SK-N-SH (cell line): ENCODE data around the gene RPS6KA2. TPM values are rescaled to one million over a fixed set of nuclear protein-coding genes. Genes with fewer than 3 reads are reported as not detected.

Source experiments
- CTCF ChIA-PET: fragments of 300-600, 350-600 bp; formaldehyde crosslinking; extraction: SDS; loops from one replicate; lab custom pipeline; 2021; lab: Yijun Ruan, JAX
- POLR2A ChIA-PET: fragments of 350-600 bp; sonication (Branson Sonifier 250); formaldehyde crosslinking; extraction: SDS; loops from one replicate; lab custom pipeline; 2020; ENCODE audit warnings: antibody characterized with exemption, inconsistent platforms; lab: Yijun Ruan, JAX
- DNase-seq: peaks from one replicate; pipeline ENCODE4 v3.0.0; 2012
- H2AFZ ChIP-seq: fragments of 200-600 bp; sonication (generic); 2 replicates; pipeline ENCODE4 v1.8.1; 2016; ENCODE audit warnings: antibody characterized with exemption, mild to moderate bottlenecking, low read depth
- H3F3A ChIP-seq: fragments of 200-600 bp; sonication (generic); replicated peaks from 2 replicates; pipeline ENCODE3; 2016; ENCODE audit warnings: antibody characterized with exemption, mild to moderate bottlenecking; ENCODE audit not compliant: insufficient read depth
- H3K27ac ChIP-seq, 2 experiments: fragments of 200-500 bp in 1 of 2; fragments of 200-600 bp in 1 of 2; sonication (Bioruptor generic) in 1 of 2; sonication (generic), shearing (Covaris generic) in 1 of 2; 2 replicates each; pipeline versions ENCODE4 v1.5.1 to v1.6.1; 2014 to 2016; ENCODE audit warnings: low read depth in 2 of 2, inconsistent platforms in 1 of 2, low read length in 1 of 2, mild to moderate bottlenecking in 1 of 2, mixed read lengths in 1 of 2
- H3K27me3 ChIP-seq: fragments of 200-600 bp; sonication (generic), shearing (Covaris generic); 2 replicates; pipeline ENCODE4 v1.6.1; 2016; ENCODE audit warnings: mixed run types; ENCODE audit not compliant: insufficient read depth
- H3K36me3 ChIP-seq, 2 experiments: fragments of 200-500 bp in 1 of 2; fragments of 200-600 bp in 1 of 2; sonication (Bioruptor generic) in 1 of 2; sonication (generic) in 1 of 2; replicated peaks in 1 of 2; 2 replicates each; pipeline versions ENCODE3 to v1.5.1; 2014 to 2016; ENCODE audit warnings: low read length in 1 of 2, mild to moderate bottlenecking in 1 of 2; ENCODE audit not compliant: insufficient read depth in 2 of 2, control insufficient read depth in 1 of 2
- H3K4me1 ChIP-seq, 2 experiments: fragments of 200-500 bp in 1 of 2; fragments of 200-600 bp in 1 of 2; sonication (Bioruptor generic) in 1 of 2; sonication (generic), shearing (Covaris generic) in 1 of 2; 2 replicates each; pipeline versions ENCODE4 v1.5.1 to v1.6.1; 2014 to 2016; ENCODE audit warnings: low read depth in 1 of 2, low read length in 1 of 2, mixed run types in 1 of 2; ENCODE audit not compliant: insufficient read depth in 2 of 2, control insufficient read depth in 1 of 2
- H3K4me2 ChIP-seq: fragments of 200-600 bp; sonication (generic), shearing (Covaris generic); 2 replicates; pipeline ENCODE4 v1.6.1; 2017; ENCODE audit warnings: mixed run types
- H3K4me3 ChIP-seq, 2 experiments: fragments of 200-500 bp in 1 of 2; fragments of 200-600 bp in 1 of 2; sonication (Bioruptor generic) in 1 of 2; sonication (generic), shearing (Covaris generic) in 1 of 2; 2 replicates each; pipeline versions ENCODE4 v1.5.1 to v1.8.1; 2014 to 2016; ENCODE audit warnings: low read depth in 2 of 2, inconsistent platforms in 1 of 2, low read length in 1 of 2, mild to moderate bottlenecking in 1 of 2, mixed read lengths in 1 of 2, moderate library complexity in 1 of 2
- H3K79me2 ChIP-seq: fragments of 200-600 bp; sonication (generic); 2 replicates; pipeline ENCODE4 v1.8.1; 2017; ENCODE audit warnings: mild to moderate bottlenecking; ENCODE audit not compliant: insufficient read depth
- H3K9ac ChIP-seq: fragments of 200-600 bp; sonication (generic); 2 replicates; pipeline ENCODE4 v1.6.1; 2017; ENCODE audit warnings: mixed run types
- H3K9me2 ChIP-seq: fragments of 200-600 bp; sonication (generic); 2 replicates; pipeline ENCODE4 v1.6.1; 2017; ENCODE audit warnings: mixed run types
- H3K9me3 ChIP-seq: fragments of 200-600 bp; sonication (generic); 2 replicates; pipeline ENCODE4 v1.6.1; 2017; ENCODE audit warnings: mixed run types, mild to moderate bottlenecking, moderate library complexity
- H4K20me1 ChIP-seq: fragments of 200-600 bp; sonication (generic); 2 replicates; pipeline ENCODE4 v1.6.1; 2017; ENCODE audit warnings: mild to moderate bottlenecking, mixed run types; ENCODE audit not compliant: insufficient read depth
- CHD2 ChIP-seq: fragments of 150-350 bp; IDR thresholded peaks from 2 replicates; pipeline ENCODE4 v1.6.1; 2018; ENCODE audit warnings: low read length; ENCODE audit not compliant: partially characterized antibody
- EP300 ChIP-seq, 2 experiments: IDR thresholded peaks; 2 replicates each; pipeline versions ENCODE4 v1.4.0 to v1.6.1; 2012; ENCODE audit warnings: borderline replicate concordance in 1 of 2, low read depth in 1 of 2, low read length in 1 of 2
- EZH2phosphoT487 ChIP-seq: fragments of 200-600 bp; sonication (generic); IDR thresholded peaks from 2 replicates; pipeline ENCODE4 v1.6.1; 2017; ENCODE audit warnings: low read depth, mixed run types, mild to moderate bottlenecking, antibody characterized with exemption, moderate library complexity, borderline replicate concordance
- FOSL2 ChIP-seq: IDR thresholded peaks from 2 replicates; pipeline ENCODE4 v1.4.0; 2012; ENCODE audit warnings: low read depth, mild to moderate bottlenecking, moderate library complexity, borderline replicate concordance
- GABPA ChIP-seq: IDR thresholded peaks from 2 replicates; pipeline ENCODE4 v1.4.0; 2012; ENCODE audit warnings: low read depth, mild to moderate bottlenecking
- JUND ChIP-seq: IDR thresholded peaks from 2 replicates; pipeline ENCODE4 v1.4.0; 2012
- MEF2A ChIP-seq: IDR thresholded peaks from 2 replicates; pipeline ENCODE4 v1.4.0; 2012; ENCODE audit warnings: low read depth, borderline replicate concordance
- NFIC ChIP-seq: IDR thresholded peaks from 2 replicates; pipeline ENCODE4 v1.4.0; 2012; ENCODE audit warnings: borderline replicate concordance
- RFX5 ChIP-seq: IDR thresholded peaks from 2 replicates; pipeline ENCODE4 v1.6.1; 2012; ENCODE audit warnings: mild to moderate bottlenecking, improper control_type of control experiment, low read length
- RXRA ChIP-seq: IDR thresholded peaks from 2 replicates; pipeline ENCODE4 v1.4.0; 2012; ENCODE audit warnings: low read depth, mild to moderate bottlenecking, borderline replicate concordance
- SIN3A ChIP-seq: IDR thresholded peaks from 2 replicates; pipeline ENCODE4 v1.6.1; 2012; ENCODE audit warnings: low read depth, mild to moderate bottlenecking, low read length, moderate library complexity, borderline replicate concordance
- SMC3 ChIP-seq: IDR thresholded peaks from 2 replicates; pipeline ENCODE4 v1.6.1; 2012; ENCODE audit warnings: low read depth, low read length, improper control_type of control experiment
- USF2 ChIP-seq: fragments of 150-350 bp; IDR thresholded peaks from 2 replicates; pipeline ENCODE4 v1.6.1; 2017; ENCODE audit warnings: antibody characterized with exemption, low read length, low read depth, borderline replicate concordance
- WGBS: methylation state at CpG from one replicate; pipeline ENCODE4 v1.1.6; 2017; ENCODE audit warnings: low lambda C conversion rate; 5-methylcytosine and 5-hydroxymethylcytosine counted together
- polyA plus RNA-seq, 3 experiments: library from polyadenylated mRNA; depleted of rRNA; stranded (reverse); fragments of >200 nt; gene quantifications; 2 replicates each; pipeline ENCODE4 v1.2.3, GENCODE V29; 2012
- TF ChIP-seq, protein P1 (sequence below): IDR thresholded peaks from 2 replicates; pipeline ENCODE4; 2012
- TF ChIP-seq, protein P2 (sequence below): IDR thresholded peaks from 2 replicates; pipeline ENCODE4 v1.4.0; 2012; ENCODE audit warnings: low read depth, borderline replicate concordance

Gene RPS6KA2
- polyA plus RNA-seq, 1 of the 3 experiments (the other 2 are of a cell fraction), result 59.5 TPM

DNA sequence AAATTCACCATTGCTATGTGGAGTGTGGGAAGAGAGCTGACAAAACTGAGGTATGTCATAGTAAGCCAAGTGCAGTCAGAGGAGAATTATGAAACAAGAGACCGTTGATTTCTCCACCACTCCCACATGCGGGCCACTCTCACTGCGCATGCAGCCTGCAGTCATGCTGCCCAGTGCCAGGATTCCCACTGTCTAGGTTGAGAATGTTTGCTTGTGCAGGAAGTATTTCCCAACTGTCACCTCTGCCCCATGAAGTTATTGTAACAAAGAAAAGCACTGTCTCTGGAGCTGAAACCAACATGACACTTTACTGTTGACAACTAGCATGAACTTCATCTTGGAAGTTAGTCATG lies 266.0 kb downstream of the RPS6KA2 start:
- no peaks in the 10 kb centered on the region for H4K20me1 ChIP-seq
- no peaks in the 10 kb centered on the region for H3K9me3 ChIP-seq
- H3K27me3 ChIP-seq, result no peaks in the 10 kb centered on the region
- no peaks in the 10 kb centered on the region for H3K9me2 ChIP-seq
- H3K36me3 ChIP-seq, result peaks cover 0 to 11% of the 10 kb centered on the region in 2 experiments
- WGBS, result 68% methylated on average over 3 of the region's 3 CpGs
- no peak overlapping the region for H2AFZ ChIP-seq
- peaks cover 2 to 14% of the 10 kb centered on the region in 2 experiments; a peak in 2 of 4 replicates for H3K4me1 ChIP-seq
- H3K27ac ChIP-seq, result no peak overlapping the region
- no peak overlapping the region for H3K4me3 ChIP-seq
- CTCF ChIA-PET, result no interaction called here
- DNase-seq, result no peak
- POLR2A ChIA-PET, result no interaction called here
- H3K79me2 ChIP-seq, result no peaks in the 10 kb centered on the region
- no peak overlapping the region for H3K9ac ChIP-seq
- H3F3A ChIP-seq, result peaks cover 4% of the 10 kb centered on the region
- TF ChIP-seq CHD2 (no peak), FOSL2 (no peak), USF2 (no peak), NFIC (no peak), EZH2phosphoT487 (no peak), RFX5 (no peak), GABPA (no peak), SIN3A (no peak)
- TF ChIP-seq, protein P1, sequence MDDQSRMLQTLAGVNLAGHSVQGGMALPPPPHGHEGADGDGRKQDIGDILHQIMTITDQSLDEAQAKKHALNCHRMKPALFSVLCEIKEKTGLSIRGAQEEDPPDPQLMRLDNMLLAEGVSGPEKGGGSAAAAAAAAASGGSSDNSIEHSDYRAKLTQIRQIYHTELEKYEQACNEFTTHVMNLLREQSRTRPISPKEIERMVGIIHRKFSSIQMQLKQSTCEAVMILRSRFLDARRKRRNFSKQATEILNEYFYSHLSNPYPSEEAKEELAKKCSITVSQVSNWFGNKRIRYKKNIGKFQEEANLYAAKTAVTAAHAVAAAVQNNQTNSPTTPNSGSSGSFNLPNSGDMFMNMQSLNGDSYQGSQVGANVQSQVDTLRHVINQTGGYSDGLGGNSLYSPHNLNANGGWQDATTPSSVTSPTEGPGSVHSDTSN, result no peak
- TF ChIP-seq, protein P2, sequence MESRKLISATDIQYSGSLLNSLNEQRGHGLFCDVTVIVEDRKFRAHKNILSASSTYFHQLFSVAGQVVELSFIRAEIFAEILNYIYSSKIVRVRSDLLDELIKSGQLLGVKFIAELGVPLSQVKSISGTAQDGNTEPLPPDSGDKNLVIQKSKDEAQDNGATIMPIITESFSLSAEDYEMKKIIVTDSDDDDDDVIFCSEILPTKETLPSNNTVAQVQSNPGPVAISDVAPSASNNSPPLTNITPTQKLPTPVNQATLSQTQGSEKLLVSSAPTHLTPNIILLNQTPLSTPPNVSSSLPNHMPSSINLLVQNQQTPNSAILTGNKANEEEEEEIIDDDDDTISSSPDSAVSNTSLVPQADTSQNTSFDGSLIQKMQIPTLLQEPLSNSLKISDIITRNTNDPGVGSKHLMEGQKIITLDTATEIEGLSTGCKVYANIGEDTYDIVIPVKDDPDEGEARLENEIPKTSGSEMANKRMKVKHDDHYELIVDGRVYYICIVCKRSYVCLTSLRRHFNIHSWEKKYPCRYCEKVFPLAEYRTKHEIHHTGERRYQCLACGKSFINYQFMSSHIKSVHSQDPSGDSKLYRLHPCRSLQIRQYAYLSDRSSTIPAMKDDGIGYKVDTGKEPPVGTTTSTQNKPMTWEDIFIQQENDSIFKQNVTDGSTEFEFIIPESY, result no peak
- no peak overlapping the region for H3K4me2 ChIP-seq

DNA sequence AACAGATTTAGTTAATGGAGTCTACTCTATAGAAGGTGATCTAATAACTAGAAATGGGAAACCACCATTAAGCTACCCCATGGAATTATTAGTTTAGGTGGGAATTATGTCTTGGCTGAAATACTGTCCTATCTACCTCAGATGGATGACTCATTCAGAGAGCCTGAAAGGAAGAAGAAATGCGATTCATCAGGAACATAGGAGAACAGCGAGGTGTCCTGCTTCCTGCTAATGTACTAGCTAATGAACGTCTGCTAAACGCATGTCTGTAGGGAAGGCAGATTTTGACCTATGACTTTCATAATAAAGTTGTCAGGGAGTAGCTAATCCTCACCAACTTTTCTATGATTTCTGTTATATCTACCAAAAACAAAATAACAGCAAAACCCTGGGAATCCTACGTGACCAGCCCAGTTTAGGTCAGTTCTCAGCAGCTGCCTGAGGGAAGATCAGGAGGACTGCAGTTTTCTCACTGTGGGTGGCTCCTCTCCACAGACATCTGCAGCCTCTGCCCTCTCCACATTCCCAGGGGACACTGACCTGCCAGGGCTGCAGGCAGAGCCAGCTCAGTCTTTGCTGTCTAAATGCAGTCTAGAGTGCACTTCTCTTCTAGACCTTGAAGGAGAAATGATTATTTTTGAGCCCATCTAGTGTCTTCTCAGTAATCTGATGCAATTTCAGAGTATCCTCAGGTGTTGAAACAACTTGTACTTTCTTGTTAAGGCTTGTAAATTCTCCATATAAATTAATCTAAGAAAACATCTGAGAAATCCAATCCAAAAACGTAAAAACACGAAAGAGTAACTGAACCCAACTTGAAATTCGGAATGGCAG lies 266.6 kb downstream of the RPS6KA2 start:
- no peak for TF ChIP-seq RXRA
- no peak for TF ChIP-seq MEF2A
- TF ChIP-seq FOSL2, result no peak
- no peak for TF ChIP-seq EP300 (IDR thresholded peaks at IDR 0.05; ENCODE audit: borderline replicate concordance in 1 of 2, low read depth in 1 of 2, low read length in 1 of 2)
- no peak for TF ChIP-seq GABPA
- TF ChIP-seq SMC3, result no peak
- TF ChIP-seq JUND, result no peak
- no peaks in the 10 kb centered on the region for H3K79me2 ChIP-seq
- H3F3A ChIP-seq, result peaks cover 3% of the 10 kb centered on the region
- H4K20me1 ChIP-seq, result no peaks in the 10 kb centered on the region
- no peak overlapping the region for H3K4me2 ChIP-seq
- H3K36me3 ChIP-seq, result peaks cover 0 to 7% of the 10 kb centered on the region in 2 experiments
- no peak overlapping the region for H3K27ac ChIP-seq
- 54% methylated on average over 8 of the region's 8 CpGs for WGBS
- H3K9ac ChIP-seq, result no peak overlapping the region
- CTCF ChIA-PET, result interaction anchor here (1.3 kb wide), 1 partner anchor 21 kb away, joined by 5 read pairs; no protein-coding TSS in a partner anchor
- H3K27me3 ChIP-seq, result no peaks in the 10 kb centered on the region
- H3K4me3 ChIP-seq, result no peak overlapping the region
- H3K4me1 ChIP-seq, result peaks cover 2 to 9% of the 10 kb centered on the region in 2 experiments; a peak in 2 of 4 replicates
- H3K9me3 ChIP-seq, result no peaks in the 10 kb centered on the region
- POLR2A ChIA-PET, result no interaction called here
- H2AFZ ChIP-seq, result no peak overlapping the region
- no peaks in the 10 kb centered on the region for H3K9me2 ChIP-seq
- no peak for DNase-seq
